ENCODE results near the gene GOT2.
A peak's percentile ranks its signal among the peaks of the same experiment; 100 is the strongest.
"Not testable (repeated sequence)": the region's sequence is repeated elsewhere in the genome, so short reads cannot be mapped to it uniquely, and the experiment has no call there.

Gene GOT2

DNA sequence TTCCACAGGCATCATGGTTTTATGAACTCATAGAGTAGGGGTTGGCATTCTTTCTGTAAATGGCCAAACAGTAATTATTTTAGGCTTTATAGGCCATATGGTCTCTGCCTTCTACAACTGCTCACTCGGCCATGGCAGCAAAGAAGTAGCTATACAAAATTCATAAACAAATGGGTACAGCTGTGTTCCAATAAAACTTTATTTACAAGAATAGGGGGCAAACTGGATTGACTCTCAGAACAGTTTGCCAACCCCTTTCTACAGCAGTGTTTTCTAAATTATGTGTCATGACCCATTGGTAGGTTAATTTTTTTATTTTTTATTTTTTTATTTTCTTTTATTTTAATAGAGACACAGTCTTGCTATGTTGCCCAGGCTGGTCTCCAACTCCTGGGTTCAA is 20.4 kb downstream of the GOT2 start:
- no peak for FAIRE-seq
- TF ChIP-seq POLR2AphosphoS5 (IDR thresholded peaks at IDR 0.05; ENCODE audit: low read depth, low read length) (no peak), POLR2A (IDR thresholded peaks at IDR 0.05; ENCODE audit: low read depth, low read length) (no peak), TAF1 (IDR thresholded peaks at IDR 0.05; ENCODE audit: borderline replicate concordance, low read depth, low read length) (no peak)

GRCh38 chr16:58709333-58709732 is 24.8 kb downstream of the GOT2 start:
- no peak for DNase-seq (ENCODE audit: insufficient read length)
- no peak for TF ChIP-seq POLR2AphosphoS5 (IDR thresholded peaks at IDR 0.05; ENCODE audit: low read depth, low read length)
- TF ChIP-seq TAF1 (IDR thresholded peaks at IDR 0.05; ENCODE audit: borderline replicate concordance, low read depth, low read length), result no peak
- TF ChIP-seq POLR2A (IDR thresholded peaks at IDR 0.05; ENCODE audit: low read depth, low read length), result 0 out of 2 replicates have a peak, but pooled peaks have one; percentile 18
- no peak for FAIRE-seq

More for the DNA sequence above, 20.4 kb downstream of the GOT2 start:
- DNase-seq (ENCODE audit: insufficient read length), result no peak

- DNase-seq (ENCODE audit: insufficient read length), result no peak
- TF ChIP-seq POLR2A (IDR thresholded peaks at IDR 0.05; ENCODE audit: low read depth, low read length), result no peak
- TF ChIP-seq POLR2AphosphoS5 (IDR thresholded peaks at IDR 0.05; ENCODE audit: low read depth, low read length), result no peak
- TF ChIP-seq TAF1 (IDR thresholded peaks at IDR 0.05; ENCODE audit: borderline replicate concordance, low read depth, low read length), result no peak
- FAIRE-seq, result no peak
These were observed 35.0 kb downstream of the GOT2 start for GRCh38 chr16:58699151-58699550.

GRCh38 chr16:58695368-58695767 is 38.7 kb downstream of the GOT2 start:
- FAIRE-seq (no peak), DNase-seq (ENCODE audit: insufficient read length) (no peak)
- no peak for TF ChIP-seq TAF1 (IDR thresholded peaks at IDR 0.05; ENCODE audit: borderline replicate concordance, low read depth, low read length)
- TF ChIP-seq POLR2A (IDR thresholded peaks at IDR 0.05; ENCODE audit: low read depth, low read length), result no peak
- TF ChIP-seq POLR2AphosphoS5 (IDR thresholded peaks at IDR 0.05; ENCODE audit: low read depth, low read length), result no peak

DNA sequence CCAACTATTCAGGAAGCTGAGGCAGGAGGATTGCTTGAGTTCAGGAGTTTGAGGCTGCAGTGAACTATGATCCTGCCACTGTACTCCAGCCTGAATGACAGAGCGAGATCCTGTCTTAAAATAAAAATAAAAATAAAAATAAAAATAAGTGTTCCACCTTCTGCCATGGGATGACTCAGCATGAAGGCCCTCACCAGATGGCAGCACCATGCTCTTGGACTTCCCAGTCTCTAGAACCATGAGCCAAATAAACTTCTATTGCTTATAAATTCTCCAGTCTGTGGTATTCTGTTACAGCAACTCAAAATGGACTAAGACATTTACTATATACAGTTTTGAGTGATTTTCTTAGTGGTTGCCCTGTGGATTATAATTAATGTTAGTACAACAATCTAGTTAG is 41.7 kb downstream of the GOT2 start:
- no peak for FAIRE-seq
- DNase-seq (ENCODE audit: insufficient read length), result no peak
- TF ChIP-seq TAF1 (IDR thresholded peaks at IDR 0.05; ENCODE audit: borderline replicate concordance, low read depth, low read length) (no peak), POLR2AphosphoS5 (IDR thresholded peaks at IDR 0.05; ENCODE audit: low read depth, low read length) (no peak), POLR2A (IDR thresholded peaks at IDR 0.05; ENCODE audit: low read depth, low read length) (no peak)

DNA sequence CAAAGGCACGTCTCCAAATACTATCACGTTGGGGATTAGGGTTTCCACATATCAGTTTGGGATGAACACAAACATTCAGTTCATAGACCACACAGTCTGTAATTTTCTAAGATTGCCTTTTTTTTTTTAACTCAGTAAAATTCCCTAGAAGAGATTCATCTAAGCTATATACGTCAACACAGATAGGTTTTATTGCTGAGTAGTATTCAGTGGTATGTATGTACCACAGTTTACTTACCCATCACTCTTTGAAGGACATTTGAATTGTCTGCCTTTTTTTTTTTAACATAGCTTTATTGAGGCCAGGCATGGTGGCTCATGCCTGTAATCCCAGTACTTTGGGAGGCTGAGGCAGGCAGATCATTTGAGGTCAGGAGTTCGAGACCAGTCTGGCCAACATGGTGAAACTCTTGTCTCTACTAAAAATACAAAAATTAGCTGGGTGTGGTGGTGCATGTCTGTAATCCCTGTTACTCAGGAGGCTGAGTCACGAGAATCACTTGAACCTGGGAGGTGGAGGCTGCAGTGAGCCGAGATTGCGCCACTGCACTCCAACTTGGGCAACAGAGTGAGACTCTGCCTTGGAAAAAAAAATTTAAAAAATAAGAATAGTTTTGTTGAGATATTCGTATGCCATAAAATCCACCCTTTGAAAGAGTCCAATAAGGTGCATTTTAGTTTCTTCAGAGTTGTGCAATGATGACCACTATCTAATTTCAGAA is 47.0 kb downstream of the GOT2 start:
- DNase-seq (ENCODE audit: insufficient read length); FAIRE-seq: not testable (repeated sequence)

DNA sequence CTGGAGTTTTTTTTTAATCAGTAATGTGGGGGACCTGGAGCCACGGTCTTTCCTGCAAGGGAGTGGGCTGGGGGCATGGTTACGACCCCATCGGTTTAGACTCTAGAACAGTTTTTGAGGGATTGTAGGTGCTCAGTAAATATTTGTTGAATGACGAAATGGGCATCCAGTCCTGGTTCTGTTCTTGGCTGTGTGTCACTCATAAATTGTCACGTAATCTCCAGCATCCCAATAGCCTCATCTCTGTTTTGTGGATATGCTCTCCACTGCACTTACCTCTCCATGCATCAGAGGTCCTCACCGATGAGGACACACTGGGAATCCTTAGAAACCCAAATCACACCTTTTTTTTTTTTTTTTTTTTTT is 49.0 kb downstream of the GOT2 start:
- FAIRE-seq, result no peak
- no peak for DNase-seq (ENCODE audit: insufficient read length)
- TF ChIP-seq POLR2AphosphoS5 (IDR thresholded peaks at IDR 0.05; ENCODE audit: low read depth, low read length) (no peak), POLR2A (IDR thresholded peaks at IDR 0.05; ENCODE audit: low read depth, low read length) (no peak), TAF1 (IDR thresholded peaks at IDR 0.05; ENCODE audit: borderline replicate concordance, low read depth, low read length) (no peak)

DNA sequence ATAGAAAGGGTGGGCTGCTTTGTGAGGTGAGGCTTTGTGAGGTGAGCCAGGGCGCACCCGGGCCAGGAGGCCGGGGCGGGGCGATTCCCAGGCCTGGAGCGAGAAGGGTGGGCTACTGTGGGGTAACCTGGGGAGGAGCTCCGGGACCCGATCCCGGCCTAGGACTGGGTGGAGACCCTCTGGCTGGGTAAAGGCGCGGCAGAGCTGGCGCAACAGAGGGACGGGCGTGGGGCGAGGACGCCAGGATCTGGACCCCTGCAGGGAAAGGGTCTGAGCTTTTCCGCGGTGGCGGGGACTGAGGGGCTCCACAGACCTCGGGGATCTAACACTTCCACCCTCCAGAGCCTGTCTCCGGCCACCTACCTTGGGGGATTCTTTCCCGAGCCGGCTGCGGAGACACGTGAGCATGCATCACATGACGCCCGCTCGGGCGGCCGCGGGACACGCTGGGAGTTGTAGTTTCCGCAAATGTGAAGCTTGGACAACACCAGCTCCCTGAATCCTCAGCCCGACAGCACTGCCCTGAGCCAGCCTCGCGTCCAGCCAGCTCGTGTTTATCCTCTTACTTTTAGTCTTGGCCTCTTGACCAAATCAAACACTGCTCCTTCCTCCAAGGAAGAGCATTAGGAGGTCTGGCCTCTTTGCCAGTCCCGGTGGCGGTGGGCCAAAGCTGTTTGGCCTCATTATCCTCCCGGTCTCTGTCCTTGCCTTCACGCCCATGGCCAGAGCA is 49.6 kb downstream of the GOT2 start, which contains the start of gene SLC38A7:
SLC38A7 (minus strand) TSS at position 417 of the 730 bp plus-strand sequence. CDS start 4,644 bp downstream, outside the sequence.
- TF ChIP-seq POLR2A (IDR thresholded peaks at IDR 0.05; ENCODE audit: low read depth, low read length) (peak; percentile 35; the same call in 1 of the 2 replicates), TAF1 (IDR thresholded peaks at IDR 0.05; ENCODE audit: borderline replicate concordance, low read depth, low read length) (peak; percentile 5; the same call in 1 of the 2 replicates), POLR2AphosphoS5 (IDR thresholded peaks at IDR 0.05; ENCODE audit: low read depth, low read length) (no peak)
- DNase-seq (ENCODE audit: insufficient read length), result peak; percentile 92
- peak; percentile 93 for FAIRE-seq

DNA sequence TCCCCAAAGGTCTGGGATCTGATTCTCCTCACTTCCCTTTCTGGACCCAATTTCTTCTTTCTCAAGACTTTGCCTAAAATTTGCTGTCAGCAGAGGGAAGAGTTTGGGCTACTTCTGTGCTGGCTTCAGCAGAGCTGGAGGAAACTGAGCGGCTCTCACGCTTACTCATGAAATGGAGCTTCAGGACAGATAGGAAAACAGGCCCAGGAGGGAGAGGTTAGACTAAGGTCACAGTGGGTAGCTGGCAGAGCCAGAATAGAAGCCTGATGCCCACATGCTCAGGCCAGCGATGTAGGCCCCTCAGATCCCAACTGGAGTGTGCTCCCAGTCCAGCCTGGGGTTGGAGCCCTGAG is 50.1 kb downstream of the GOT2 start:
- no peak for TF ChIP-seq POLR2A (IDR thresholded peaks at IDR 0.05; ENCODE audit: low read depth, low read length)
- no peak for TF ChIP-seq POLR2AphosphoS5 (IDR thresholded peaks at IDR 0.05; ENCODE audit: low read depth, low read length)
- no peak for TF ChIP-seq TAF1 (IDR thresholded peaks at IDR 0.05; ENCODE audit: borderline replicate concordance, low read depth, low read length)
- DNase-seq (ENCODE audit: insufficient read length) (no peak), FAIRE-seq (no peak)

GRCh38 chr16:58679763-58680162 is 54.4 kb downstream of the GOT2 start:
- DNase-seq (ENCODE audit: insufficient read length) (no peak), FAIRE-seq (no peak)
- TF ChIP-seq TAF1 (IDR thresholded peaks at IDR 0.05; ENCODE audit: borderline replicate concordance, low read depth, low read length) (no peak), POLR2A (IDR thresholded peaks at IDR 0.05; ENCODE audit: low read depth, low read length) (no peak), POLR2AphosphoS5 (IDR thresholded peaks at IDR 0.05; ENCODE audit: low read depth, low read length) (no peak)

DNA sequence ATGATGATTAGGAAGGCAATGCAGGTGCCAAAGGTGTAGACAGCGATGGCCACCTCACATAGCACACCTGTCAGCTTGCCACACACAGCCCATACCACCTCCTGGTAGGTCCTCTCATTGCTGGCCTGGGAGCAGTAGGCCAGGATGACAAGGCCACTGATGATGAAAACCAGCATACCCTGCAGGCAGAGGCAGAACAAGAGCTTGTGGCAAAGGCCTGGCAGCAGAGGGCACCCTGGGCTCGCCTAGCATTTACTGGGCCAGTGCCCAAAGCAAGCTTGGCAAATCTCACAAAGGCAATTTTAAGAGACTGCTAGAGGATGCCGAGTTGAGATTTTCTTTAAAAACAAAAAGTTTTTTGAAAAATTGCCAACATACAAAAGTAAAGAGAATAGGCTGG is 55.4 kb downstream of the GOT2 start:
- TF ChIP-seq POLR2AphosphoS5 (IDR thresholded peaks at IDR 0.05; ENCODE audit: low read depth, low read length), result no peak
- TF ChIP-seq POLR2A (IDR thresholded peaks at IDR 0.05; ENCODE audit: low read depth, low read length), result no peak
- no peak for TF ChIP-seq TAF1 (IDR thresholded peaks at IDR 0.05; ENCODE audit: borderline replicate concordance, low read depth, low read length)
- FAIRE-seq (no peak), DNase-seq (ENCODE audit: insufficient read length) (no peak)

- TF ChIP-seq POLR2AphosphoS5 (IDR thresholded peaks at IDR 0.05; ENCODE audit: low read depth, low read length), result no peak
- TF ChIP-seq TAF1 (IDR thresholded peaks at IDR 0.05; ENCODE audit: borderline replicate concordance, low read depth, low read length), result no peak
- TF ChIP-seq POLR2A (IDR thresholded peaks at IDR 0.05; ENCODE audit: low read depth, low read length), result no peak
- no peak for FAIRE-seq
These were observed 55.8 kb downstream of the GOT2 start for GRCh38 chr16:58678269-58678668.

More at GRCh38 chr16:58678269-58678668, 55.8 kb downstream of the GOT2 start:
- no peak for DNase-seq (ENCODE audit: insufficient read length)

All from GM12892 (cell line).